HepG2 (cell line): ENCODE measurements around the gene DPH2. TPM values are rescaled to one million over a fixed set of nuclear protein-coding genes. Genes with fewer than 3 reads are reported as not detected.

Experiments used
- ATF2 ChIP-seq: sonication (generic); formaldehyde crosslinking; IDR thresholded peaks from 2 replicates; pipeline ENCODE4 v1.4.0; 2020; ENCODE audit warnings: missing genetic modification reagents
- EED ChIP-seq: sonication (generic); formaldehyde crosslinking; IDR thresholded peaks from 2 replicates; pipeline ENCODE4 v1.5.0; 2020; ENCODE audit warnings: mild to moderate bottlenecking, missing genetic modification reagents
- FOXO4 ChIP-seq: sonication (generic); formaldehyde crosslinking; conservative IDR thresholded peaks from 2 replicates; pipeline ENCODE4 v1.8.1; 2023; ENCODE audit warnings: missing genetic modification reagents
- GABPB1 ChIP-seq: IDR thresholded peaks from 2 replicates; pipeline ENCODE4 v1.6.1; 2016; ENCODE audit warnings: mild to moderate bottlenecking, missing genetic modification reagents, moderate library complexity, missing compliant biosample characterization
- GPBP1L1 ChIP-seq: sonication (generic); formaldehyde crosslinking; IDR thresholded peaks from 2 replicates; pipeline ENCODE4 v1.5.0; 2020; ENCODE audit warnings: mild to moderate bottlenecking, missing genetic modification reagents
- HINFP ChIP-seq: sonication (generic); formaldehyde crosslinking; IDR thresholded peaks from 2 replicates; pipeline ENCODE4 v1.4.0; 2020; ENCODE audit warnings: low read depth, mild to moderate bottlenecking, missing genetic modification reagents
- REST ChIP-seq, 2 experiments: IDR thresholded peaks; 2 replicates each; pipeline ENCODE4 v1.6.1; 2011 to 2012; ENCODE audit warnings: low read length in 2 of 2, borderline replicate concordance in 1 of 2, low read depth in 1 of 2, mild to moderate bottlenecking in 1 of 2, moderate library complexity in 1 of 2
- TFDP2 ChIP-seq: sonication (generic); formaldehyde crosslinking; IDR thresholded peaks from 2 replicates; pipeline ENCODE4 v1.4.0; 2020; ENCODE audit warnings: missing genetic modification reagents
- TRIM22 ChIP-seq: fragments of 450-650 bp; IDR thresholded peaks from 2 replicates; pipeline ENCODE4 v1.6.1; 2017
- ZMAT5 ChIP-seq: sonication (generic); formaldehyde crosslinking; IDR thresholded peaks from 2 replicates; pipeline ENCODE4 v1.5.0; 2020; ENCODE audit warnings: mild to moderate bottlenecking, low read depth, missing genetic modification reagents, borderline replicate concordance
- ZNF34 ChIP-seq: sonication (generic); formaldehyde crosslinking; IDR thresholded peaks from 2 replicates; pipeline ENCODE4 v1.4.0; 2020; ENCODE audit warnings: mild to moderate bottlenecking, missing genetic modification reagents, borderline replicate concordance
- ZNF430 ChIP-seq: sonication (generic); formaldehyde crosslinking; IDR thresholded peaks from 2 replicates; pipeline ENCODE4 v1.9.0; 2021; ENCODE audit warnings: mild to moderate bottlenecking, missing genetic modification reagents
- ZNF746 ChIP-seq: sonication (generic); formaldehyde crosslinking; IDR thresholded peaks from 2 replicates; pipeline ENCODE4 v1.8.0; 2022; ENCODE audit warnings: mild to moderate bottlenecking, missing genetic modification reagents
- ZNF841 ChIP-seq: sonication (generic); formaldehyde crosslinking; IDR thresholded peaks from 2 replicates; pipeline ENCODE4 v1.8.1; 2023; ENCODE audit warnings: missing genetic modification reagents, borderline replicate concordance
- polyA plus RNA-seq, 8 experiments: library from polyadenylated mRNA; depleted of rRNA in 3 of 8; stranded (reverse) in 7 of 8; unstranded in 1 of 8; fragments of >200 nt; fragmentation: Illumina TruSeq in 4 of 8; extraction: Trizol in 4 of 8; gene quantifications; 2 replicates each; pipeline versions ENCODE4 v1.2.1 to v1.2.3, GENCODE V29; 2011 to 2016; ENCODE audit warnings: low read depth in 4 of 8, missing spikeins in 1 of 8, mixed read lengths in 1 of 8; ENCODE audit not compliant: insufficient read depth in 1 of 8
- total RNA-seq, 5 experiments: library from RNA; depleted of rRNA; stranded (reverse); fragments of >200 nt; fragmentation: Illumina TruSeq; extraction: Trizol; gene quantifications; 2 replicates each; pipeline ENCODE4 v1.2.3, GENCODE V29; 2016; ENCODE audit warnings: low read depth in 1 of 5

DPH2 gene
- total and polyA plus RNA-seq, 2 of the 13 experiments (the other 11 are each of a cell fraction or from before 2014, with no cell fraction given) = 32.2 to 38.3 TPM

- TF ChIP-seq GPBP1L1 (no peak), ZNF430 (CRISPR knock-in tag) (peak; percentile 98), ZNF746 (CRISPR knock-in tag) (no peak; the same call in none of the 2 replicates), ZMAT5 (CRISPR knock-in tag) (no peak), ATF2 (peak; percentile 77), TFDP2 (CRISPR knock-in tag) (peak; percentile 89), HINFP (CRISPR knock-in tag) (peak; percentile 83), GABPB1 (peak; percentile 97), ZNF34 (peak; percentile 72; the same call in 1 of the 2 replicates), TRIM22 (no peak), ZNF841 (CRISPR knock-in tag) (0 out of 2 replicates have a peak, but pooled peaks have one; percentile 41), REST (IDR thresholded peaks at IDR 0.05; ENCODE audit: borderline replicate concordance in 1 of 2, low read depth in 1 of 2, low read length in 2 of 2) (peak; percentile 41 to 94), FOXO4 (no peak), EED (peak; percentile 91; the same call in 1 of the 2 replicates)
Measured at GRCh38 chr1:43946236-43947060, 23.4 kb upstream of the DPH2 start, which contains the start of gene IPO13 (continued).
